AG09319 (cell line): ENCODE results near the gene SCP2.

Experiments
- DNase-seq: peaks from one replicate; pipeline ENCODE4 v3.0.0-alpha.2; 2010; ENCODE audit warnings: low read depth; ENCODE audit errors: extremely low read depth
- CTCF ChIP-seq: IDR thresholded peaks from 2 replicates; pipeline ENCODE4 v1.5.1; 2011; ENCODE audit warnings: low read depth, mild to moderate bottlenecking, inconsistent platforms, low read length, moderate library complexity

The SCP2 gene

GRCh38 chr1:52911541-52911940 lies 15.5 kb upstream of the SCP2 start:
- no peak for TF ChIP-seq CTCF
- DNase-seq, result no peak

GRCh38 chr1:52913014-52913413 lies 14.1 kb upstream of the SCP2 start:
- no peak for DNase-seq
- no peak for TF ChIP-seq CTCF

GRCh38 chr1:52913537-52913936 lies 13.5 kb upstream of the SCP2 start:
- no peak for TF ChIP-seq CTCF
- no peak for DNase-seq

- TF ChIP-seq CTCF, result no peak
These were observed 12.6 kb upstream of the SCP2 start for GRCh38 chr1:52914463-52914862.

GRCh38 chr1:52915211-52915854 lies 11.7 kb upstream of the SCP2 start:
- TF ChIP-seq CTCF, result no peak

More at GRCh38 chr1:52914463-52914862, 12.6 kb upstream of the SCP2 start:
- DNase-seq, result no peak

GRCh38 chr1:52915855-52916220 lies 11.2 kb upstream of the SCP2 start:
- no peak for DNase-seq
- TF ChIP-seq CTCF, result no peak

More at GRCh38 chr1:52915211-52915854, 11.7 kb upstream of the SCP2 start:
- DNase-seq, result no peak

GRCh38 chr1:52916241-52916975 lies 10.7 kb upstream of the SCP2 start:
- no peak for TF ChIP-seq CTCF
- DNase-seq, result no peak
